ENCODE data around the gene ACTL8. TPM values are rescaled to one million over a fixed set of nuclear protein-coding genes. Genes with fewer than 3 reads are reported as not detected.

ACTL8 gene
- total RNA-seq, 1 donor from 2014 or later = not detected

DNA sequence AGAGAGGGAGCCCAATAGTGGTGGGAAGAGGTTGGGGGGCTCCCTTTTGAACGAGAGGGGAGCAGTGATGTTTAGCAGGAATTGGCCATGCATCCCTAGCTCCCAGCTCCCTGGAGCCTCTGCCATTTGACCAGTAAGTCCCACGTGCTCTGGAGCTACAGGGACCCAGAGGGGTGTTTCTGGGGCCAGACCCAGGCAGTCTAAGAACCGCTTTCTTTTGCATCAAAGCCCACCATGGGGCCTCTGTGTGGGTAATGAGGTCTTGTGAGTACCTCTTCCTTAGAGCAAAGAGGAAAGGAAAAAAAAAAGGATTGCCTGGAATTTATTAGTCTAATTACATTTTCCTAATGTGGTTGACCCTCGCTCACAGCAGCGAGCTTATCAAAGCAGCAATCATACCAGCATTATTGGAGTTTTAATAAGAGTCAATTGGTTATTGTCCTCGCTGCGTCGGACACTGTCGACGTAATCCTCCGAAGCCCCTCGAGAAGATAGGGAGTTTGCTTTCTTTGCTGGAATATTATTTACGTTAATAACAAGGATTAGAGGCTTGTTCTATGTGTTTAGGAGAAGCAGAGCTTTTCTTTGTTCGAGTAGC, 17.6 kb downstream of the ACTL8 start:
- Mint-ChIP-seq H3K27ac (ENCODE audit: unreplicated experiment) (no peak overlapping the region), H3K27me3 (ENCODE audit: unreplicated experiment) (peaks cover 5% of the 10 kb centered on the region), H3K4me3 (ENCODE audit: unreplicated experiment) (no peak overlapping the region), H3K36me3 (ENCODE audit: unreplicated experiment) (no peaks in the 10 kb centered on the region), H3K9me3 (ENCODE audit: unreplicated experiment) (peaks cover 10% of the 10 kb centered on the region), H3K4me1 (ENCODE audit: low read depth, unreplicated experiment) (peaks cover 20% of the 10 kb centered on the region)
- TF ChIP-seq, protein P1, sequence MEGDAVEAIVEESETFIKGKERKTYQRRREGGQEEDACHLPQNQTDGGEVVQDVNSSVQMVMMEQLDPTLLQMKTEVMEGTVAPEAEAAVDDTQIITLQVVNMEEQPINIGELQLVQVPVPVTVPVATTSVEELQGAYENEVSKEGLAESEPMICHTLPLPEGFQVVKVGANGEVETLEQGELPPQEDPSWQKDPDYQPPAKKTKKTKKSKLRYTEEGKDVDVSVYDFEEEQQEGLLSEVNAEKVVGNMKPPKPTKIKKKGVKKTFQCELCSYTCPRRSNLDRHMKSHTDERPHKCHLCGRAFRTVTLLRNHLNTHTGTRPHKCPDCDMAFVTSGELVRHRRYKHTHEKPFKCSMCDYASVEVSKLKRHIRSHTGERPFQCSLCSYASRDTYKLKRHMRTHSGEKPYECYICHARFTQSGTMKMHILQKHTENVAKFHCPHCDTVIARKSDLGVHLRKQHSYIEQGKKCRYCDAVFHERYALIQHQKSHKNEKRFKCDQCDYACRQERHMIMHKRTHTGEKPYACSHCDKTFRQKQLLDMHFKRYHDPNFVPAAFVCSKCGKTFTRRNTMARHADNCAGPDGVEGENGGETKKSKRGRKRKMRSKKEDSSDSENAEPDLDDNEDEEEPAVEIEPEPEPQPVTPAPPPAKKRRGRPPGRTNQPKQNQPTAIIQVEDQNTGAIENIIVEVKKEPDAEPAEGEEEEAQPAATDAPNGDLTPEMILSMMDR (IDR thresholded peaks at IDR 0.05; ENCODE audit: partially characterized antibody, unreplicated experiment) = no peak
- no peak for DNase-seq

- H3K36me3 Mint-ChIP-seq (ENCODE audit: unreplicated experiment) = no peaks in the 10 kb centered on the region
- H3K27me3 Mint-ChIP-seq (ENCODE audit: unreplicated experiment) = peaks cover 5% of the 10 kb centered on the region
- no peak overlapping the region for H3K27ac Mint-ChIP-seq (ENCODE audit: unreplicated experiment)
- peaks cover 17% of the 10 kb centered on the region for H3K4me1 Mint-ChIP-seq (ENCODE audit: low read depth, unreplicated experiment)
- DNase-seq = no peak
- H3K9me3 Mint-ChIP-seq (ENCODE audit: unreplicated experiment) = peaks cover 10% of the 10 kb centered on the region
- TF ChIP-seq, protein P1 (IDR thresholded peaks at IDR 0.05; ENCODE audit: partially characterized antibody, unreplicated experiment) = no peak
- no peak overlapping the region for H3K4me3 Mint-ChIP-seq (ENCODE audit: unreplicated experiment)
Observed at GRCh38 chr1:17773591-17774326, 18.6 kb downstream of the ACTL8 start.

GRCh38 chr1:17774452-17774851, 19.3 kb downstream of the ACTL8 start:
- H3K27ac Mint-ChIP-seq (ENCODE audit: unreplicated experiment) = no peak overlapping the region
- H3K27me3 Mint-ChIP-seq (ENCODE audit: unreplicated experiment) = peaks cover 5% of the 10 kb centered on the region
- peaks cover 10% of the 10 kb centered on the region for H3K9me3 Mint-ChIP-seq (ENCODE audit: unreplicated experiment)
- H3K4me1 Mint-ChIP-seq (ENCODE audit: low read depth, unreplicated experiment) = peaks cover 16% of the 10 kb centered on the region
- no peak for DNase-seq
- TF ChIP-seq, protein P1 (IDR thresholded peaks at IDR 0.05; ENCODE audit: partially characterized antibody, unreplicated experiment) = no peak
- H3K4me3 Mint-ChIP-seq (ENCODE audit: unreplicated experiment) = no peak overlapping the region
- peaks cover 4% of the 10 kb centered on the region for H3K36me3 Mint-ChIP-seq (ENCODE audit: unreplicated experiment)

DNA sequence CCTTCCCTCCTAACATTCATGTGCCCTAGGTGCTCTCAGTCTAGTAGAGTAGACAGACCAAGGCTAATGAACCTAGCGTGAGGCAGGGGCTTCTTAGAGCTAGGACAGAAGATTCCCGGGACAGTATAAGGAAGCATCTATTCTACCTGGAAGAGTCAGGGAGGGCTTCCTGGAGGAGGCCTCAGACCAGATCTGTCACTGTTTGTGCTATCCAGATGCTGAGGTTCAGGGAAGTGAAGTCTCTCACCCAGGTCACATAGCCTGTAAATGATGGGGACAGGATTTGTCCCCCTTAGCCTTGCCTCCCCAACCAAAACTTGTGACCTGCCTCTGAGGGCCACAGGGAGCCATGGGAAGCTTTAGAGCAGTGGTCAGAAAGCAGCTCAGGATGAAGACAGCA, 20.7 kb downstream of the ACTL8 start:
- H3K27ac Mint-ChIP-seq (ENCODE audit: unreplicated experiment) = peak overlapping the region; percentile 28
- TF ChIP-seq, protein P1 (IDR thresholded peaks at IDR 0.05; ENCODE audit: partially characterized antibody, unreplicated experiment) = no peak

GRCh38 chr1:17776426-17776825, 21.3 kb downstream of the ACTL8 start:
- peaks cover 5% of the 10 kb centered on the region for H3K27me3 Mint-ChIP-seq (ENCODE audit: unreplicated experiment)
- H3K4me1 Mint-ChIP-seq (ENCODE audit: low read depth, unreplicated experiment) = peaks cover 15% of the 10 kb centered on the region
- peak overlapping the region; percentile 72 for H3K27ac Mint-ChIP-seq (ENCODE audit: unreplicated experiment)
- DNase-seq = peak; percentile 46
- TF ChIP-seq, protein P1 (IDR thresholded peaks at IDR 0.05; ENCODE audit: partially characterized antibody, unreplicated experiment) = no peak
- H3K4me3 Mint-ChIP-seq (ENCODE audit: unreplicated experiment) = peak overlapping the region; percentile 35
- peaks cover 5% of the 10 kb centered on the region for H3K36me3 Mint-ChIP-seq (ENCODE audit: unreplicated experiment)
- peaks cover 9% of the 10 kb centered on the region for H3K9me3 Mint-ChIP-seq (ENCODE audit: unreplicated experiment)

More for the DNA sequence above, 20.7 kb downstream of the ACTL8 start:
- Mint-ChIP-seq H3K9me3 (ENCODE audit: unreplicated experiment) (peaks cover 10% of the 10 kb centered on the region), H3K36me3 (ENCODE audit: unreplicated experiment) (peaks cover 5% of the 10 kb centered on the region), H3K4me3 (ENCODE audit: unreplicated experiment) (no peak overlapping the region), H3K4me1 (ENCODE audit: low read depth, unreplicated experiment) (peaks cover 16% of the 10 kb centered on the region), H3K27me3 (ENCODE audit: unreplicated experiment) (peaks cover 5% of the 10 kb centered on the region)
- DNase-seq = no peak
